HepG2 (cell line): ENCODE measurements around the gene RBM23. TPM values are rescaled to one million over a fixed set of nuclear protein-coding genes. Genes with fewer than 3 reads are reported as not detected.

Experiments
- JUN ChIP-seq: sonication (generic); formaldehyde crosslinking; IDR thresholded peaks from 2 replicates; pipeline ENCODE4 v1.4.0; 2020; ENCODE audit warnings: mild to moderate bottlenecking, missing genetic modification reagents
- KAT7 ChIP-seq: IDR thresholded peaks from 2 replicates; pipeline ENCODE4 v1.6.1; 2018; ENCODE audit warnings: borderline replicate concordance, missing compliant biosample characterization
- MEIS1 ChIP-seq: sonication (generic); formaldehyde crosslinking; IDR thresholded peaks from 2 replicates; pipeline ENCODE4 v1.9.0; 2021; ENCODE audit warnings: mild to moderate bottlenecking, missing genetic modification reagents, moderate library complexity, borderline replicate concordance
- POLR2G ChIP-seq: fragments of 200-400 bp; formaldehyde crosslinking; IDR thresholded peaks from 2 replicates; pipeline ENCODE4 v1.6.1; 2018; ENCODE audit warnings: mild to moderate bottlenecking, low read depth, low read length, moderate library complexity
- SRSF4 ChIP-seq: fragments of 200-400 bp; formaldehyde crosslinking; IDR thresholded peaks from one replicate; pipeline ENCODE4 v1.6.1; 2018; ENCODE audit warnings: mild to moderate bottlenecking, low read depth, low read length, moderate library complexity; ENCODE audit not compliant: poor library complexity, severe bottlenecking
- TBX3 ChIP-seq: fragments of 450-650 bp; IDR thresholded peaks from 2 replicates; pipeline ENCODE4 v1.6.1; 2017; ENCODE audit warnings: antibody characterized with exemption, mild to moderate bottlenecking, inconsistent platforms, borderline replicate concordance
- TGIF2 ChIP-seq: IDR thresholded peaks from 2 replicates; pipeline ENCODE4 v1.6.1; 2016; ENCODE audit warnings: control low read depth, missing compliant biosample characterization
- ZFP36L2 ChIP-seq: sonication (generic); formaldehyde crosslinking; IDR thresholded peaks from 2 replicates; pipeline ENCODE4 v1.4.0; 2020; ENCODE audit warnings: missing genetic modification reagents
- ZNF350 ChIP-seq: sonication (generic); formaldehyde crosslinking; IDR thresholded peaks from 2 replicates; pipeline ENCODE4 v1.4.0; 2020; ENCODE audit warnings: mild to moderate bottlenecking, low read depth, missing genetic modification reagents, borderline replicate concordance
- ZNF552 ChIP-seq: sonication (generic); formaldehyde crosslinking; IDR thresholded peaks from 2 replicates; pipeline ENCODE4 v1.9.0; 2022; ENCODE audit warnings: missing genetic modification reagents, mild to moderate bottlenecking, borderline replicate concordance
- ZNF644 ChIP-seq: IDR thresholded peaks from 2 replicates; pipeline ENCODE4 v1.6.1; 2016; ENCODE audit warnings: low read depth
- ZNF883 ChIP-seq: sonication (generic); formaldehyde crosslinking; IDR thresholded peaks from 2 replicates; pipeline ENCODE4 v1.5.1; 2020; ENCODE audit warnings: mild to moderate bottlenecking, missing genetic modification reagents; ENCODE audit errors: not compliant biosample characterization
- polyA plus RNA-seq, 8 experiments: library from polyadenylated mRNA; depleted of rRNA in 3 of 8; stranded (reverse) in 7 of 8; unstranded in 1 of 8; fragments of >200 nt; fragmentation: Illumina TruSeq in 4 of 8; extraction: Trizol in 4 of 8; gene quantifications; 2 replicates each; pipeline versions ENCODE4 v1.2.1 to v1.2.3, GENCODE V29; 2011 to 2016; ENCODE audit warnings: low read depth in 4 of 8, missing spikeins in 1 of 8, mixed read lengths in 1 of 8; ENCODE audit not compliant: insufficient read depth in 1 of 8
- total RNA-seq, 5 experiments: library from RNA; depleted of rRNA; stranded (reverse); fragments of >200 nt; fragmentation: Illumina TruSeq; extraction: Trizol; gene quantifications; 2 replicates each; pipeline ENCODE4 v1.2.3, GENCODE V29; 2016; ENCODE audit warnings: low read depth in 1 of 5
- TF ChIP-seq, protein P1 (sequence below): sonication (generic); formaldehyde crosslinking; IDR thresholded peaks from 2 replicates; pipeline ENCODE4 v1.5.0; 2020; ENCODE audit warnings: mild to moderate bottlenecking, missing genetic modification reagents, borderline replicate concordance
- TF ChIP-seq, protein P2 (sequence below): sonication (generic); formaldehyde crosslinking; IDR thresholded peaks from 2 replicates; pipeline ENCODE4 v1.4.0; 2020; ENCODE audit warnings: missing genetic modification reagents
- TF ChIP-seq, protein P3 (sequence below): sonication (generic); formaldehyde crosslinking; IDR thresholded peaks from 2 replicates; pipeline ENCODE4 v1.8.0; 2022; ENCODE audit warnings: missing genetic modification reagents, mild to moderate bottlenecking, borderline replicate concordance

Gene RBM23
- total and polyA plus RNA-seq, 2 of the 13 experiments (the other 11 are each of a cell fraction or from before 2014, with no cell fraction given): 1.5 to 2.1 TPM

DNA sequence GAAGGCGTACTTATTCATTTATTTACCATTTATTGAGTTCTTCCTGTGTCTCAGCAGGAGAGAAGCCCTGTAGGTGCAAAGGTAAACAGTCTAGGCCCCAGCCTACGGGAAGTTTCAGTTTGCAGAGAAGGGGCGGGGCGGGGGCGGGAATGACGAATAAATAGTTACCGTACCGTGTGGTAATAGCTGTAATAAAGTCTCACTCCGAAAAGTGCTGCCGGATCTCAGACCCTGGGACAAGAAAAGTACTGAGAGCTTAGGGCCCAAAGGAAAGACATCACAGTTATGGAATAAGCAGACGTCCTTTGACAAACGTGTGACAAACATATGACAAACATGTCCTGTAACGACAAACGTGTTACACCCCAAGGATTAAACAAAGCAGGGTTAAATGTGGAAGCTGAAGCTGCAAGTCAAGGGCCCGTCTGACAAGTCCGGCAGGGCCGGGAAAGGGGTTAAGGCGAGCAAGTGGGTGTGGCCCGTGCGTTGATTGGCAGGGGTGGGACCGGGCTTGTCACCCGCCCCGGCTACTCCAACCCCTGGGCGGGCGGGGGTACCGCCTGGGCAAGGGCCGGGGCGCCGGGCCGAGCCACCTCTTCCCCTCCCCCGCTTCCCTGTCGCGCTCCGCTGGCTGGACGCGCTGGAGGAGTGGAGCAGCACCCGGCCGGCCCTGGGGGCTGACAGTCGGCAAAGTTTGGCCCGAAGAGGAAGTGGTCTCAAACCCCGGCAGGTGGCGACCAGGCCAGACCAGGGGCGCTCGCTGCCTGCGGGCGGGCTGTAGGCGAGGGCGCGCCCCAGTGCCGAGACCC lies 47.5 kb downstream of the RBM23 start, which contains the start of gene LRP10 (continued):
- TF ChIP-seq ZNF644 (CRISPR knock-in tag): 0 out of 2 replicates have a peak, but pooled peaks have one; percentile 31
- TF ChIP-seq, protein P1, sequence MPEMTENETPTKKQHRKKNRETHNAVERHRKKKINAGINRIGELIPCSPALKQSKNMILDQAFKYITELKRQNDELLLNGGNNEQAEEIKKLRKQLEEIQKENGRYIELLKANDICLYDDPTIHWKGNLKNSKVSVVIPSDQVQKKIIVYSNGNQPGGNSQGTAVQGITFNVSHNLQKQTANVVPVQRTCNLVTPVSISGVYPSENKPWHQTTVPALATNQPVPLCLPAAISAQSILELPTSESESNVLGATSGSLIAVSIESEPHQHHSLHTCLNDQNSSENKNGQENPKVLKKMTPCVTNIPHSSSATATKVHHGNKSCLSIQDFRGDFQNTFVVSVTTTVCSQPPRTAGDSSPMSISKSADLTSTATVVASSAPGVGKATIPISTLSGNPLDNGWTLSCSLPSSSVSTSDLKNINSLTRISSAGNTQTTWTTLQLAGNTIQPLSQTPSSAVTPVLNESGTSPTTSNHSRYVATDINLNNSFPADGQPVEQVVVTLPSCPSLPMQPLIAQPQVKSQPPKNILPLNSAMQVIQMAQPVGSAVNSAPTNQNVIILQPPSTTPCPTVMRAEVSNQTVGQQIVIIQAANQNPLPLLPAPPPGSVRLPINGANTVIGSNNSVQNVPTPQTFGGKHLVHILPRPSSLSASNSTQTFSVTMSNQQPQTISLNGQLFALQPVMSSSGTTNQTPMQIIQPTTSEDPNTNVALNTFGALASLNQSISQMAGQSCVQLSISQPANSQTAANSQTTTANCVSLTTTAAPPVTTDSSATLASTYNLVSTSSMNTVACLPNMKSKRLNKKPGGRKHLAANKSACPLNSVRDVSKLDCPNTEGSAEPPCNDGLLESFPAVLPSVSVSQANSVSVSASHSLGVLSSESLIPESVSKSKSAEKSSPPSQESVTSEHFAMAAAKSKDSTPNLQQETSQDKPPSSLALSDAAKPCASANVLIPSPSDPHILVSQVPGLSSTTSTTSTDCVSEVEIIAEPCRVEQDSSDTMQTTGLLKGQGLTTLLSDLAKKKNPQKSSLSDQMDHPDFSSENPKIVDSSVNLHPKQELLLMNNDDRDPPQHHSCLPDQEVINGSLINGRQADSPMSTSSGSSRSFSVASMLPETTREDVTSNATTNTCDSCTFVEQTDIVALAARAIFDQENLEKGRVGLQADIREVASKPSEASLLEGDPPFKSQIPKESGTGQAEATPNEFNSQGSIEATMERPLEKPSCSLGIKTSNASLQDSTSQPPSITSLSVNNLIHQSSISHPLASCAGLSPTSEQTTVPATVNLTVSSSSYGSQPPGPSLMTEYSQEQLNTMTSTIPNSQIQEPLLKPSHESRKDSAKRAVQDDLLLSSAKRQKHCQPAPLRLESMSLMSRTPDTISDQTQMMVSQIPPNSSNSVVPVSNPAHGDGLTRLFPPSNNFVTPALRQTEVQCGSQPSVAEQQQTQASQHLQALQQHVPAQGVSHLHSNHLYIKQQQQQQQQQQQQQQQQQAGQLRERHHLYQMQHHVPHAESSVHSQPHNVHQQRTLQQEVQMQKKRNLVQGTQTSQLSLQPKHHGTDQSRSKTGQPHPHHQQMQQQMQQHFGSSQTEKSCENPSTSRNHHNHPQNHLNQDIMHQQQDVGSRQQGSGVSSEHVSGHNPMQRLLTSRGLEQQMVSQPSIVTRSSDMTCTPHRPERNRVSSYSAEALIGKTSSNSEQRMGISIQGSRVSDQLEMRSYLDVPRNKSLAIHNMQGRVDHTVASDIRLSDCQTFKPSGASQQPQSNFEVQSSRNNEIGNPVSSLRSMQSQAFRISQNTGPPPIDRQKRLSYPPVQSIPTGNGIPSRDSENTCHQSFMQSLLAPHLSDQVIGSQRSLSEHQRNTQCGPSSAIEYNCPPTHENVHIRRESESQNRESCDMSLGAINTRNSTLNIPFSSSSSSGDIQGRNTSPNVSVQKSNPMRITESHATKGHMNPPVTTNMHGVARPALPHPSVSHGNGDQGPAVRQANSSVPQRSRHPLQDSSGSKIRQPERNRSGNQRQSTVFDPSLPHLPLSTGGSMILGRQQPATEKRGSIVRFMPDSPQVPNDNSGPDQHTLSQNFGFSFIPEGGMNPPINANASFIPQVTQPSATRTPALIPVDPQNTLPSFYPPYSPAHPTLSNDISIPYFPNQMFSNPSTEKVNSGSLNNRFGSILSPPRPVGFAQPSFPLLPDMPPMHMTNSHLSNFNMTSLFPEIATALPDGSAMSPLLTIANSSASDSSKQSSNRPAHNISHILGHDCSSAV (CRISPR knock-in tag): peak; percentile 91
- peak; percentile 44; the same call in 1 of the 2 replicates for TF ChIP-seq ZNF552 (CRISPR knock-in tag)
- peak; percentile 96 for TF ChIP-seq KAT7
- TF ChIP-seq, protein P2, sequence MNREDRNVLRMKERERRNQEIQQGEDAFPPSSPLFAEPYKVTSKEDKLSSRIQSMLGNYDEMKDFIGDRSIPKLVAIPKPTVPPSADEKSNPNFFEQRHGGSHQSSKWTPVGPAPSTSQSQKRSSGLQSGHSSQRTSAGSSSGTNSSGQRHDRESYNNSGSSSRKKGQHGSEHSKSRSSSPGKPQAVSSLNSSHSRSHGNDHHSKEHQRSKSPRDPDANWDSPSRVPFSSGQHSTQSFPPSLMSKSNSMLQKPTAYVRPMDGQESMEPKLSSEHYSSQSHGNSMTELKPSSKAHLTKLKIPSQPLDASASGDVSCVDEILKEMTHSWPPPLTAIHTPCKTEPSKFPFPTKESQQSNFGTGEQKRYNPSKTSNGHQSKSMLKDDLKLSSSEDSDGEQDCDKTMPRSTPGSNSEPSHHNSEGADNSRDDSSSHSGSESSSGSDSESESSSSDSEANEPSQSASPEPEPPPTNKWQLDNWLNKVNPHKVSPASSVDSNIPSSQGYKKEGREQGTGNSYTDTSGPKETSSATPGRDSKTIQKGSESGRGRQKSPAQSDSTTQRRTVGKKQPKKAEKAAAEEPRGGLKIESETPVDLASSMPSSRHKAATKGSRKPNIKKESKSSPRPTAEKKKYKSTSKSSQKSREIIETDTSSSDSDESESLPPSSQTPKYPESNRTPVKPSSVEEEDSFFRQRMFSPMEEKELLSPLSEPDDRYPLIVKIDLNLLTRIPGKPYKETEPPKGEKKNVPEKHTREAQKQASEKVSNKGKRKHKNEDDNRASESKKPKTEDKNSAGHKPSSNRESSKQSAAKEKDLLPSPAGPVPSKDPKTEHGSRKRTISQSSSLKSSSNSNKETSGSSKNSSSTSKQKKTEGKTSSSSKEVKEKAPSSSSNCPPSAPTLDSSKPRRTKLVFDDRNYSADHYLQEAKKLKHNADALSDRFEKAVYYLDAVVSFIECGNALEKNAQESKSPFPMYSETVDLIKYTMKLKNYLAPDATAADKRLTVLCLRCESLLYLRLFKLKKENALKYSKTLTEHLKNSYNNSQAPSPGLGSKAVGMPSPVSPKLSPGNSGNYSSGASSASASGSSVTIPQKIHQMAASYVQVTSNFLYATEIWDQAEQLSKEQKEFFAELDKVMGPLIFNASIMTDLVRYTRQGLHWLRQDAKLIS (CRISPR knock-in tag): peak; percentile 47; the same call in 1 of the 2 replicates
- TF ChIP-seq ZFP36L2 (CRISPR knock-in tag): peak; percentile 17; the same call in 1 of the 2 replicates
- TF ChIP-seq ZNF350: peak; percentile 99
- TF ChIP-seq SRSF4: no peak
- TF ChIP-seq TGIF2 (CRISPR knock-in tag): peak; percentile 90
- TF ChIP-seq, protein P3, sequence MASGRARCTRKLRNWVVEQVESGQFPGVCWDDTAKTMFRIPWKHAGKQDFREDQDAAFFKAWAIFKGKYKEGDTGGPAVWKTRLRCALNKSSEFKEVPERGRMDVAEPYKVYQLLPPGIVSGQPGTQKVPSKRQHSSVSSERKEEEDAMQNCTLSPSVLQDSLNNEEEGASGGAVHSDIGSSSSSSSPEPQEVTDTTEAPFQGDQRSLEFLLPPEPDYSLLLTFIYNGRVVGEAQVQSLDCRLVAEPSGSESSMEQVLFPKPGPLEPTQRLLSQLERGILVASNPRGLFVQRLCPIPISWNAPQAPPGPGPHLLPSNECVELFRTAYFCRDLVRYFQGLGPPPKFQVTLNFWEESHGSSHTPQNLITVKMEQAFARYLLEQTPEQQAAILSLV (CRISPR knock-in tag): peak; percentile 97
- peak; percentile 89 for TF ChIP-seq JUN (CRISPR knock-in tag)
- TF ChIP-seq ZNF883 (CRISPR knock-in tag): peak; percentile 95
- peak; percentile 80 for TF ChIP-seq POLR2G
- peak; percentile 77 for TF ChIP-seq TBX3
- TF ChIP-seq MEIS1 (CRISPR knock-in tag): peak; percentile 99; the same call in 1 of the 2 replicates
